Natural killer cell (primary cell): ENCODE data around the gene CYP11A1. TPM values are rescaled to one million over a fixed set of nuclear protein-coding genes. Genes with fewer than 3 reads are reported as not detected.
A peak's percentile ranks its signal among the peaks of the same experiment; 100 is the strongest.

ENCODE experiments used
- ATAC-seq, 3 donors: fragments of 150-1000 bp in 2 of 3; fragments of 200-7000 bp in 1 of 3; cut with Tn5 transposase; 1 replicate in 1 of 3; 2 replicates in 2 of 3; pipeline ENCODE4 v1.10.0; 2021; ENCODE audit warnings: mild to moderate bottlenecking in 2 of 3, moderate library complexity in 2 of 3
- DNase-seq, 2 donors: peaks; one replicate each; pipeline versions ENCODE4 v3.0.0 to v3.0.0-alpha.2; 2013 to 2021; ENCODE audit warnings: mixed read lengths in 1 of 2
- H3K27ac ChIP-seq: one replicate; pipeline ENCODE4 v1.5.1; 2013; ENCODE audit warnings: mild to moderate bottlenecking, low read length
- H3K27me3 ChIP-seq: one replicate; pipeline ENCODE4 v1.6.1; 2013; ENCODE audit warnings: low read length; ENCODE audit not compliant: control insufficient read depth, insufficient read depth
- H3K36me3 ChIP-seq: one replicate; pipeline ENCODE4 v1.6.1; 2013; ENCODE audit warnings: low read length; ENCODE audit not compliant: control insufficient read depth, insufficient read depth
- H3K4me1 ChIP-seq: one replicate; pipeline ENCODE4 v1.6.1; 2013; ENCODE audit warnings: low read length; ENCODE audit not compliant: control insufficient read depth, insufficient read depth
- H3K4me3 ChIP-seq: one replicate; pipeline ENCODE4 v1.5.1; 2013; ENCODE audit warnings: low read length
- H3K9me3 ChIP-seq: one replicate; pipeline ENCODE4 v1.6.1; 2013; ENCODE audit warnings: low read length; ENCODE audit not compliant: control insufficient read depth, insufficient read depth
- H3K27ac Mint-ChIP-seq, 2 donors: one replicate each; pipeline ENCODE4 v1.8.0; 2022; ENCODE audit warnings: mild to moderate bottlenecking in 2 of 2, mixed read lengths in 2 of 2, moderate library complexity in 1 of 2
- H3K27me3 Mint-ChIP-seq, 2 donors: one replicate each; pipeline ENCODE4 v1.8.0; 2022; ENCODE audit warnings: low read depth in 2 of 2, mixed read lengths in 2 of 2
- H3K36me3 Mint-ChIP-seq: one replicate; pipeline ENCODE4 v1.8.0; 2022; ENCODE audit warnings: mixed read lengths
- H3K4me1 Mint-ChIP-seq, 2 donors: one replicate each; pipeline ENCODE4 v1.8.0; 2022; ENCODE audit warnings: mixed read lengths in 2 of 2
- H3K4me3 Mint-ChIP-seq: one replicate; pipeline ENCODE4 v1.8.0; 2022; ENCODE audit warnings: mild to moderate bottlenecking, moderate library complexity, mixed read lengths
- H3K9me3 Mint-ChIP-seq, 2 donors: one replicate each; pipeline ENCODE4 v1.8.0; 2022; ENCODE audit warnings: mixed read lengths in 2 of 2
- WGBS: methylation state at CpG from one replicate; pipeline ENCODE4 v1.1.7; 2013; ENCODE audit warnings: missing lambda C conversion rate; ENCODE audit not compliant: insufficient coverage; 5-methylcytosine and 5-hydroxymethylcytosine counted together
- intact Hi-C: fragments of 100-400 bp; cut with micrococcal nuclease; formaldehyde crosslinking; loops from one replicate; pipeline ENCODE4 v1.14.2; 2022
- total RNA-seq, 4 donors: library from RNA; stranded (reverse); fragments of 120-200 nt in 1 of 4; gene quantifications; one replicate each; pipeline versions ENCODE4 v1.2.3 to v1.2.4, GENCODE V29; 2013 to 2022
- TF ChIP-seq, protein P1 (sequence below): fragments of 200-600 bp; IDR thresholded peaks from one replicate; pipeline ENCODE4 v1.8.0; 2022; ENCODE audit warnings: antibody characterized with exemption

CYP11A1 gene
- total RNA-seq, 3 donors from 2014 or later (not counting 1 experiment from before 2014, with no cell fraction given): 5.1 TPM; not detected in 2

DNA sequence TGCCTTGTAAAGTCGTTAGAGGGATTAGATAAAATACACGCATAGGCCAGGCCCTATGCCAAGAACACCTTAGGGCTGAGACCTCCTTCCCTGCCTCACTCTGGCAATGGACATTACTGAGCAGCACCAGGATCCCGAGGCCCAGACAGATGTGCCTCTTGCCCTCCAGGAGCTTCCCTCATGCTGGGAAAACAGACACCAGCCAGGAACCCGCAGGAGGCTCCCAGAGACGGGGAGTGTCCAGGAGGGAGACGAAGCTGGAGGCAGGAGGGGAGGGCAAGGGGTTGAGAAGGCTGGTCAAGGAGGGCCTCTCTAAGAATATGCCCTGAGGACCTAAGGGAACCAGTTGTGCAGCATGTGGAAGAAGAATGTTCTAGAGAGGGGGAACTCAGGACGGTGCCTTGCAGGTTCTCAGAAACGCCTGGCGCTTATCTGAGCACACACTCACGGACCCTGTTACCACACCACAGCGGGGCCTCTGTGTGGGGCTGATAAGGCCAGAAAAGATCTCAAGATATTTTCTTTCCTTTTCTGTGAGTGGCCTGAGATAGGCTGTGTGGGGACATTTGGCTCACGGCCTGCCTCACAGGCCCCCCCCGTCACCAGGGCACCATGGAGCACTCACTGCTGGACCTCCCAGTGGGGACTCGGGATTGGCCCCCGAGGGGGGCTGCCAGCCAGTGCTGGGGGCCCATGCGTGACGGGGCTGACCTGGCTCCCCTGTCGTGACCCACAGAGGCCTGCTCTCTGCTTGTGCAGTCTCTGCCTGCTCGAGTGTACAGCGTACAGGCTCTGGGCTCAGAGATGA, 22.0 kb upstream of the CYP11A1 start:
- H3K27me3 ChIP-seq: no peaks in the 10 kb centered on the region
- no peaks in the 10 kb centered on the region for H3K27me3 Mint-ChIP-seq
- no peaks in the 10 kb centered on the region for H3K36me3 ChIP-seq
- H3K27ac Mint-ChIP-seq: no peak overlapping the region
- DNase-seq: no peak
- no peaks in the 10 kb centered on the region for H3K36me3 Mint-ChIP-seq
- no peaks in the 10 kb centered on the region for H3K9me3 Mint-ChIP-seq
- peak in 1 of 3 donors; percentile 75 for ATAC-seq
- no peak overlapping the region for H3K4me3 Mint-ChIP-seq
- peaks cover 6 to 33% of the 10 kb centered on the region in 2 donors for H3K4me1 Mint-ChIP-seq
- no peaks in the 10 kb centered on the region for H3K9me3 ChIP-seq
- intact Hi-C loops: no loop called here
- H3K4me3 ChIP-seq: no peak overlapping the region
- no peak overlapping the region for H3K27ac ChIP-seq
- TF ChIP-seq, protein P1, sequence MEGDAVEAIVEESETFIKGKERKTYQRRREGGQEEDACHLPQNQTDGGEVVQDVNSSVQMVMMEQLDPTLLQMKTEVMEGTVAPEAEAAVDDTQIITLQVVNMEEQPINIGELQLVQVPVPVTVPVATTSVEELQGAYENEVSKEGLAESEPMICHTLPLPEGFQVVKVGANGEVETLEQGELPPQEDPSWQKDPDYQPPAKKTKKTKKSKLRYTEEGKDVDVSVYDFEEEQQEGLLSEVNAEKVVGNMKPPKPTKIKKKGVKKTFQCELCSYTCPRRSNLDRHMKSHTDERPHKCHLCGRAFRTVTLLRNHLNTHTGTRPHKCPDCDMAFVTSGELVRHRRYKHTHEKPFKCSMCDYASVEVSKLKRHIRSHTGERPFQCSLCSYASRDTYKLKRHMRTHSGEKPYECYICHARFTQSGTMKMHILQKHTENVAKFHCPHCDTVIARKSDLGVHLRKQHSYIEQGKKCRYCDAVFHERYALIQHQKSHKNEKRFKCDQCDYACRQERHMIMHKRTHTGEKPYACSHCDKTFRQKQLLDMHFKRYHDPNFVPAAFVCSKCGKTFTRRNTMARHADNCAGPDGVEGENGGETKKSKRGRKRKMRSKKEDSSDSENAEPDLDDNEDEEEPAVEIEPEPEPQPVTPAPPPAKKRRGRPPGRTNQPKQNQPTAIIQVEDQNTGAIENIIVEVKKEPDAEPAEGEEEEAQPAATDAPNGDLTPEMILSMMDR: no peak
- peaks cover 41% of the 10 kb centered on the region for H3K4me1 ChIP-seq
- WGBS: 70% methylated on average over 20 of the region's 20 CpGs

DNA sequence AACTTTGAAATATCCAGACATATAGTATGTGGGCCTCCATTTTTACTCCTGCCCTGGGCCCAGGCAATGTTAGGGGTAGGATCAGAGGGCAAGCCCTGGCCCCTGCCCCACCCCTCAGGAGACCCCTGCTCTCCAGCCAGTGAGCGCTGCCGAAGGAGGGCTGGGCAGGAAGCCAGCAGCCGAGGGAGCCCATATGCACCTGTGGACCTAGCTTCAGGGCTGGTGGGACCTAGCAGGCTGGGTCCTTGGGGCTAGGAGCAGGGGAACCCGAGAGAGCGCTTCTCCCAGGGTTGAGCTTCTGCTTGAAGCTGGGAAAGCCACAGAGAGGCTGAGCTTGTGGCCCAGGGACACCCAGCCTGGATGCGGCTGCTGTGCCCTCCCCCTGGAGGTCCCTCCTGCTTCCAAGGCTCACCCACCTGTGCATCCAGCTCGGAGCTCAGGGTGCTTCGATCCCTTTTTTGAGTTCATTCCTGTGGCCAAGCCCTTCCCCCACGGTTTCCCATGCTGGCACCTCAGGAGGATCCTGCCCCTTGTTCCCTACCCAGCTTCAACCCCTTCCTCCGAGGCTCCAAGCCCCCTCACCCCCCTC, 21.0 kb upstream of the CYP11A1 start:
- H3K4me1 Mint-ChIP-seq: peaks cover 11 to 38% of the 10 kb centered on the region in 2 donors
- WGBS: 85% methylated on average over 10 of the region's 10 CpGs
- Histone ChIP-seq H3K36me3 (no peaks in the 10 kb centered on the region), H3K27me3 (no peaks in the 10 kb centered on the region), H3K4me3 (no peak overlapping the region), H3K9me3 (no peaks in the 10 kb centered on the region), H3K27ac (no peak overlapping the region), H3K4me1 (peaks cover 51% of the 10 kb centered on the region)
- DNase-seq: no peak
- H3K4me3 Mint-ChIP-seq: no peak overlapping the region
- no peak overlapping the region for H3K27ac Mint-ChIP-seq
- no peaks in the 10 kb centered on the region for H3K36me3 Mint-ChIP-seq
- intact Hi-C loops: no loop called here
- TF ChIP-seq, protein P1: no peak
- no peak for ATAC-seq
- H3K27me3 Mint-ChIP-seq: no peaks in the 10 kb centered on the region
- no peaks in the 10 kb centered on the region for H3K9me3 Mint-ChIP-seq

DNA sequence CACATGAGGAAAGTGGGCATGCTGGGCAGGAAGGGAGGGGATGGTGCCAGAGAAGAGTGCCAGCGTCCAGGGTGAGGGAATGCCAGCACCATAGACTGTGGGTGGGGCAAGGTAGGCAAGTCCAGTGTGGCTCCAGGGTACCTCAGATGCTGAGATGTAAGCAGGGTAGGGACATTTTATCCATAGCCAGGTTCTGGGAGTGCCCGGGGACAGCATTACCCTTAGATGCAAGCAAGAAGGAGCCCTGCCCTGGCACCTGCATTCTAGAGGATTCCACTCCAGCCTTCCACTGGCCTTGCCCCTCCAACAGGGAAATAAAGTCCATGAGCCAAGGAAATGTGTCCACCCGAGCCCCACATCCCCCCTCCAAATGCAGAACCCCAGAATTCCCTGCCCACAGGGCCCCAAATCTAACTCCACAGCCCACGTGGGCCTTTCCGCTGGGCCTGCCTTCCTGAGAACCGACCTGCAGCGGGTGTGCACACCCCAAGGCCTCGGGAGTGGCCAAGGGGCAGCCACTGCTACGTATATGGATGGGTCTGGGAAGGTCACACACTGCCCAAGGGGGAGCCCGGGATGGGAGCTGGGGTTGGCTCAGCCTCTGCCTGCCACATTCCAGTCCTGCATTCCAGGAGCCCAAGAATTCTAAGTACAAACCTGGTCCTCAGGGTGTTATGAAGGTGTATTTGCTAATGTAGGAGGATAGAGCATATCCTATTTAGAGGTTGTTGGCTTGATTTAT, 20.3 kb upstream of the CYP11A1 start:
- peaks cover 57% of the 10 kb centered on the region for H3K4me1 ChIP-seq
- Mint-ChIP-seq H3K27ac (no peak overlapping the region), H3K27me3 (no peaks in the 10 kb centered on the region), H3K4me1 (peaks cover 11 to 35% of the 10 kb centered on the region in 2 donors), H3K36me3 (no peaks in the 10 kb centered on the region), H3K9me3 (no peaks in the 10 kb centered on the region), H3K4me3 (no peak overlapping the region)
- TF ChIP-seq, protein P1: no peak
- ATAC-seq: no peak
- H3K9me3 ChIP-seq: no peaks in the 10 kb centered on the region
- no peaks in the 10 kb centered on the region for H3K27me3 ChIP-seq
- H3K36me3 ChIP-seq: no peaks in the 10 kb centered on the region
- intact Hi-C loops: no loop called here
- no peak overlapping the region for H3K4me3 ChIP-seq
- no peak for DNase-seq
- H3K27ac ChIP-seq: no peak overlapping the region
- WGBS: 78% methylated on average over 10 of the region's 10 CpGs
